Hepatocyte (in vitro differentiated cells): Measurements from ENCODE around the gene CXCR3. TPM values are rescaled to one million over a fixed set of nuclear protein-coding genes. Genes with fewer than 3 reads are reported as not detected.
"Not testable (repeated sequence)": the region's sequence is repeated elsewhere in the genome, so short reads cannot be mapped to it uniquely, and the experiment has no call there.

ENCODE experiments used
- DNase-seq: peaks from one replicate; pipeline ENCODE4 v3.0.0-alpha.2; 2016; ENCODE audit warnings: low spot score
- H2AFZ ChIP-seq: fragments of 200-600 bp; sonication (generic); 2 replicates; pipeline ENCODE4 v1.6.0; 2016; ENCODE audit warnings: antibody characterized with exemption, mild to moderate bottlenecking
- H3K27ac ChIP-seq: fragments of 200-600 bp; sonication (generic); 2 replicates; pipeline ENCODE4 v1.5.1; 2016; ENCODE audit warnings: mild to moderate bottlenecking
- H3K27me3 ChIP-seq: fragments of 200-600 bp; sonication (generic); 2 replicates; pipeline ENCODE4 v1.6.1; 2016
- H3K36me3 ChIP-seq: fragments of 200-600 bp; sonication (generic); replicated peaks from 2 replicates; pipeline ENCODE4 v1.5.1; 2016; ENCODE audit warnings: low read depth; ENCODE audit not compliant: insufficient read depth
- H3K4me1 ChIP-seq: fragments of 200-600 bp; sonication (generic); 2 replicates; pipeline ENCODE4 v1.5.1; 2016; ENCODE audit warnings: mild to moderate bottlenecking, moderate library complexity; ENCODE audit not compliant: insufficient read depth
- H3K4me2 ChIP-seq: fragments of 200-600 bp; sonication (generic); 2 replicates; pipeline ENCODE4 v1.6.0; 2016
- H3K4me3 ChIP-seq: fragments of 200-600 bp; sonication (generic); 2 replicates; pipeline ENCODE4 v1.5.1; 2016; ENCODE audit warnings: mild to moderate bottlenecking
- H3K79me2 ChIP-seq: fragments of 200-600 bp; sonication (generic); 2 replicates; pipeline ENCODE4 v1.6.0; 2017; ENCODE audit warnings: mild to moderate bottlenecking
- H3K9me2 ChIP-seq: fragments of 200-600 bp; sonication (generic); replicated peaks from 2 replicates; pipeline ENCODE4 v1.6.0; 2017; ENCODE audit warnings: mild to moderate bottlenecking; ENCODE audit not compliant: insufficient read depth
- H3K9me3 ChIP-seq: fragments of 200-600 bp; sonication (generic); 2 replicates; pipeline ENCODE4 v1.5.1; 2016; ENCODE audit warnings: low read depth, mild to moderate bottlenecking
- H4K20me1 ChIP-seq: fragments of 200-600 bp; sonication (generic); 2 replicates; pipeline ENCODE4 v1.6.0; 2016; ENCODE audit warnings: mild to moderate bottlenecking; ENCODE audit not compliant: insufficient read depth, poor library complexity, severe bottlenecking
- CTCF ChIP-seq: fragments of 200-600 bp; sonication (generic); IDR thresholded peaks from 2 replicates; pipeline ENCODE4 v1.5.1; 2016; ENCODE audit warnings: antibody characterized with exemption, mild to moderate bottlenecking; ENCODE audit not compliant: poor library complexity
- EZH2 ChIP-seq: fragments of 200-600 bp; sonication (generic); IDR thresholded peaks from 2 replicates; pipeline ENCODE4 v1.6.1; 2016; ENCODE audit warnings: antibody characterized with exemption, mild to moderate bottlenecking, borderline replicate concordance
- EZH2phosphoT487 ChIP-seq: fragments of 200-600 bp; sonication (generic); IDR thresholded peaks from one replicate; pipeline ENCODE4 v1.6.1; 2018; ENCODE audit warnings: antibody characterized with exemption, mild to moderate bottlenecking, low read depth, moderate library complexity; ENCODE audit not compliant: unreplicated experiment, severe bottlenecking
- WGBS: methylation state at CpG from one replicate; pipeline ENCODE4 v1.1.6; 2016; ENCODE audit warnings: low lambda C conversion rate; ENCODE audit errors: missing lambda C conversion rate; 5-methylcytosine and 5-hydroxymethylcytosine counted together
- polyA plus RNA-seq: library from polyadenylated mRNA; unstranded; fragments of >200 nt; fragmentation: Nextera tagmentation; extraction: Ambion mirVana; gene quantifications from 2 replicates; pipeline ENCODE4 v1.2.1, GENCODE V29; 2016
- total RNA-seq: library from RNA; depleted of rRNA; stranded (reverse); fragments of >200 nt; gene quantifications from 2 replicates; pipeline ENCODE4 v1.2.3, GENCODE V29; 2014

Gene CXCR3
- total and polyA plus RNA-seq, 2 experiments from 2014 or later, result not detected

GRCh38 chrX:71612256-71612655 is 6.1 kb downstream of the CXCR3 start:
- no peaks in the 10 kb centered on the region for H3K9me2 ChIP-seq
- H3K4me3 ChIP-seq, result no peak overlapping the region
- H3K9me3 ChIP-seq, result no peaks in the 10 kb centered on the region
- H2AFZ ChIP-seq, result no peak overlapping the region
- no peaks in the 10 kb centered on the region for H3K27me3 ChIP-seq
- no peak for DNase-seq
- H3K36me3 ChIP-seq, result no peaks in the 10 kb centered on the region
- H3K4me2 ChIP-seq, result no peak overlapping the region
- no peaks in the 10 kb centered on the region for H3K79me2 ChIP-seq
- H4K20me1 ChIP-seq, result no peaks in the 10 kb centered on the region
- no peak overlapping the region for H3K27ac ChIP-seq
- TF ChIP-seq EZH2 (no peak), EZH2phosphoT487 (no peak), CTCF (no peak)
- WGBS, result 81% methylated on average over 8 of the region's 8 CpGs
- no peaks in the 10 kb centered on the region for H3K4me1 ChIP-seq

- H3K79me2 ChIP-seq, H4K20me1 ChIP-seq, H3K4me1 ChIP-seq, H3K36me3 ChIP-seq, H3K27me3 ChIP-seq, H3K4me3 ChIP-seq, H3K27ac ChIP-seq, DNase-seq, H3K9me2 ChIP-seq, H3K9me3 ChIP-seq, H2AFZ ChIP-seq, H3K4me2 ChIP-seq: not testable (repeated sequence)
- 90% methylated on average over 8 of the region's 9 CpGs for WGBS
These were observed 6.6 kb downstream of the CXCR3 start for GRCh38 chrX:71611736-71612135.

DNA sequence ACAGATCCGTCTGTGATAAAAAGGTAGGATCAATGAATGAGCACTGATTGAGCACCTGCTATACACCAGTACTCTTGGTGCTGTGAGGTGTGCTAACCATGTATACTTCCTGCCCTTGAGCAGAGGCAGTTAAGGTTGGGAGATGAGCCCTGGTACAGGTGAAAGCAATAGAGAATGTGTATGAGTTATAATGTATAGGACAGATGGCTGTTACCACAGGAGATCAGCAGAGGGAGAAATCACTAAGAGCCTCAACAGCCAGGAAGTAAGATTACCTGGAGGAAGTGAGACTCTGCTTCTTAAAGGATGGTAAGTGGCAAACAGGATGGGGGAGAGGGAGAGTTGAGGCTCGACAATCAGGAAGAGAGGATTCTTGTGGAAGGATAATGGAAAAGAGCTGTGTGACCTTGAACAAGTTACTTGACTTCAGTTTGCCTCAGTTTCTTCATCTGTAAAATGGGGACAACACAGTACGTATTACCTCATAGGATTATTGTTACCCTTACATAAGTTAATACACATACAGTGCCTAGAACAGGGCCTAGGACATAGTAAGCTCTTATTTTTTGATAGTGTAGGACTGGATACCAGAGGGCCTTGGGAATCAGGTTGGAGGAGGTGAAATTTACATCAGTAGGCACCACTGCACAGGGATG is 9.1 kb downstream of the CXCR3 start:
- Histone ChIP-seq H3K4me2 (no peak overlapping the region), H3K4me1 (no peaks in the 10 kb centered on the region), H3K79me2 (no peaks in the 10 kb centered on the region), H3K4me3 (no peak overlapping the region), H3K9me2 (no peaks in the 10 kb centered on the region), H2AFZ (no peak overlapping the region), H3K27ac (no peak overlapping the region), H3K9me3 (no peaks in the 10 kb centered on the region), H4K20me1 (no peaks in the 10 kb centered on the region), H3K36me3 (peaks cover 3% of the 10 kb centered on the region), H3K27me3 (no peaks in the 10 kb centered on the region)
- DNase-seq, result no peak
- 82% methylated on average over 3 of the region's 3 CpGs for WGBS
- TF ChIP-seq CTCF, result no peak
- no peak for TF ChIP-seq EZH2
- TF ChIP-seq EZH2phosphoT487, result no peak

- DNase-seq, result no peak
- Histone ChIP-seq H3K4me3 (no peak overlapping the region), H4K20me1 (no peaks in the 10 kb centered on the region), H3K79me2 (no peaks in the 10 kb centered on the region), H3K36me3 (peaks cover 3% of the 10 kb centered on the region), H3K9me3 (no peaks in the 10 kb centered on the region), H3K9me2 (no peaks in the 10 kb centered on the region), H3K27me3 (no peaks in the 10 kb centered on the region), H3K27ac (no peak overlapping the region), H2AFZ (no peak overlapping the region), H3K4me1 (no peaks in the 10 kb centered on the region), H3K4me2 (no peak overlapping the region)
- TF ChIP-seq CTCF (no peak), EZH2 (no peak), EZH2phosphoT487 (no peak)
- 69% methylated on average over 2 of the region's 2 CpGs for WGBS
These were observed 10.8 kb downstream of the CXCR3 start for GRCh38 chrX:71607488-71607887.
